HepG2 (cell line): ENCODE results near the gene MT1A. TPM values are rescaled to one million over a fixed set of nuclear protein-coding genes. Genes with fewer than 3 reads are reported as not detected.

ENCODE experiments used
- BORCS8-MEF2B ChIP-seq: sonication (generic); formaldehyde crosslinking; IDR thresholded peaks from 2 replicates; pipeline ENCODE4 v1.8.0; 2022; ENCODE audit warnings: mild to moderate bottlenecking, missing genetic modification reagents
- CAMTA2 ChIP-seq: sonication (generic); formaldehyde crosslinking; IDR thresholded peaks from 2 replicates; pipeline ENCODE4 v1.4.0; 2020; ENCODE audit warnings: mild to moderate bottlenecking, missing genetic modification reagents, borderline replicate concordance
- EEA1 ChIP-seq: sonication (generic); formaldehyde crosslinking; IDR thresholded peaks from 2 replicates; pipeline ENCODE4 v1.5.1; 2020; ENCODE audit warnings: mild to moderate bottlenecking, missing genetic modification reagents, borderline replicate concordance
- IRX3 ChIP-seq: sonication (generic); formaldehyde crosslinking; IDR thresholded peaks from 2 replicates; pipeline ENCODE4 v1.8.1; 2023; ENCODE audit warnings: mild to moderate bottlenecking, low read depth, missing genetic modification reagents, borderline replicate concordance
- JUNB ChIP-seq: sonication (generic); formaldehyde crosslinking; IDR thresholded peaks from 2 replicates; pipeline ENCODE4 v1.8.0; 2022; ENCODE audit warnings: missing genetic modification reagents, mild to moderate bottlenecking, borderline replicate concordance
- NR2F1 ChIP-seq, 2 experiments: fragments of 450-650 bp in 1 of 2; formaldehyde crosslinking in 1 of 2; IDR thresholded peaks; 2 replicates each; pipeline versions ENCODE4 v1.5.0 to v1.6.1; 2016 to 2020; ENCODE audit warnings: mild to moderate bottlenecking in 1 of 2, missing compliant biosample characterization in 1 of 2, missing genetic modification reagents in 1 of 2, moderate library complexity in 1 of 2
- PPARG ChIP-seq: conservative IDR thresholded peaks from 2 replicates; pipeline ENCODE4 v1.6.1; 2016; ENCODE audit warnings: missing biosample characterization, missing genetic modification reagents
- RFX5 ChIP-seq: IDR thresholded peaks from 2 replicates; pipeline ENCODE4 v1.6.1; 2011; ENCODE audit warnings: low read depth, low read length, improper control_type of control experiment
- SALL1 ChIP-seq: sonication (generic); formaldehyde crosslinking; IDR thresholded peaks from 2 replicates; pipeline ENCODE4 v1.8.0; 2022; ENCODE audit warnings: mild to moderate bottlenecking, missing genetic modification reagents
- SMAD1 ChIP-seq: sonication (generic); formaldehyde crosslinking; IDR thresholded peaks from 2 replicates; pipeline ENCODE4 v1.4.0; 2020; ENCODE audit warnings: missing genetic modification reagents, low read depth, mild to moderate bottlenecking, borderline replicate concordance
- TCF12 ChIP-seq, 2 experiments: fragments of 450-650 bp in 1 of 2; sonication (generic) in 1 of 2; formaldehyde crosslinking in 1 of 2; IDR thresholded peaks; 2 replicates each; pipeline versions ENCODE4 v1.6.1 to v1.8.0; 2017 to 2022; ENCODE audit warnings: antibody characterized with exemption in 1 of 2, mild to moderate bottlenecking in 1 of 2, missing genetic modification reagents in 1 of 2, moderate library complexity in 1 of 2
- TEAD3 ChIP-seq: optimal IDR thresholded peaks from 2 replicates; pipeline ENCODE3; 2016; ENCODE audit warnings: borderline replicate concordance
- TGIF2 ChIP-seq: IDR thresholded peaks from 2 replicates; pipeline ENCODE4 v1.6.1; 2016; ENCODE audit warnings: control low read depth, missing compliant biosample characterization
- ZFP36L1 ChIP-seq: sonication (generic); formaldehyde crosslinking; IDR thresholded peaks from 2 replicates; pipeline ENCODE4 v1.8.0; 2022; ENCODE audit warnings: mild to moderate bottlenecking, missing genetic modification reagents, moderate library complexity
- ZFP82 ChIP-seq: sonication (generic); formaldehyde crosslinking; IDR thresholded peaks from 2 replicates; pipeline ENCODE4 v1.5.1; 2020; ENCODE audit warnings: mild to moderate bottlenecking, missing genetic modification reagents, borderline replicate concordance
- ZNF274 ChIP-seq: sonication (generic); formaldehyde crosslinking; IDR thresholded peaks from 2 replicates; pipeline ENCODE4 v1.5.1; 2020; ENCODE audit warnings: mild to moderate bottlenecking, missing genetic modification reagents
- ZNF331 ChIP-seq: sonication (generic); formaldehyde crosslinking; IDR thresholded peaks from 2 replicates; pipeline ENCODE4 v1.4.0; 2020; ENCODE audit warnings: missing genetic modification reagents
- ZNF607 ChIP-seq: sonication (generic); formaldehyde crosslinking; IDR thresholded peaks from 2 replicates; pipeline ENCODE4 v1.5.1; 2020; ENCODE audit warnings: missing genetic modification reagents, mild to moderate bottlenecking, borderline replicate concordance
- ZNF629 ChIP-seq: sonication (generic); formaldehyde crosslinking; conservative IDR thresholded peaks from 2 replicates; pipeline ENCODE4 v1.5.0; 2020; ENCODE audit warnings: missing genetic modification reagents
- ZNF720 ChIP-seq: sonication (generic); formaldehyde crosslinking; IDR thresholded peaks from 2 replicates; pipeline ENCODE4 v1.4.0; 2020; ENCODE audit warnings: missing genetic modification reagents
- polyA plus RNA-seq, 8 experiments: library from polyadenylated mRNA; depleted of rRNA in 3 of 8; stranded (reverse) in 7 of 8; unstranded in 1 of 8; fragments of >200 nt; fragmentation: Illumina TruSeq in 4 of 8; extraction: Trizol in 4 of 8; gene quantifications; 2 replicates each; pipeline versions ENCODE4 v1.2.1 to v1.2.3, GENCODE V29; 2011 to 2016; ENCODE audit warnings: low read depth in 4 of 8, missing spikeins in 1 of 8, mixed read lengths in 1 of 8; ENCODE audit not compliant: insufficient read depth in 1 of 8
- total RNA-seq, 5 experiments: library from RNA; depleted of rRNA; stranded (reverse); fragments of >200 nt; fragmentation: Illumina TruSeq; extraction: Trizol; gene quantifications; 2 replicates each; pipeline ENCODE4 v1.2.3, GENCODE V29; 2016; ENCODE audit warnings: low read depth in 1 of 5
- TF ChIP-seq, protein P1 (sequence below): sonication (generic); formaldehyde crosslinking; IDR thresholded peaks from 2 replicates; pipeline ENCODE4 v1.4.0; 2020; ENCODE audit warnings: missing genetic modification reagents, mild to moderate bottlenecking, borderline replicate concordance
- TF ChIP-seq, protein P2 (sequence below): sonication (generic); formaldehyde crosslinking; IDR thresholded peaks from 2 replicates; pipeline ENCODE4 v1.5.0; 2020; ENCODE audit warnings: missing genetic modification reagents, mild to moderate bottlenecking, borderline replicate concordance
- TF ChIP-seq, protein P3 (sequence below): sonication (generic); formaldehyde crosslinking; IDR thresholded peaks from 2 replicates; pipeline ENCODE4 v1.4.0; 2020; ENCODE audit warnings: missing genetic modification reagents
- TF ChIP-seq, protein P4 (sequence below): sonication (generic); formaldehyde crosslinking; IDR thresholded peaks from 2 replicates; pipeline ENCODE4 v1.4.0; 2020; ENCODE audit warnings: missing genetic modification reagents, borderline replicate concordance

Gene MT1A
- total and polyA plus RNA-seq, 2 of the 13 experiments (the other 11 are each of a cell fraction or from before 2014, with no cell fraction given) = 8.3 to 10.4 TPM

DNA sequence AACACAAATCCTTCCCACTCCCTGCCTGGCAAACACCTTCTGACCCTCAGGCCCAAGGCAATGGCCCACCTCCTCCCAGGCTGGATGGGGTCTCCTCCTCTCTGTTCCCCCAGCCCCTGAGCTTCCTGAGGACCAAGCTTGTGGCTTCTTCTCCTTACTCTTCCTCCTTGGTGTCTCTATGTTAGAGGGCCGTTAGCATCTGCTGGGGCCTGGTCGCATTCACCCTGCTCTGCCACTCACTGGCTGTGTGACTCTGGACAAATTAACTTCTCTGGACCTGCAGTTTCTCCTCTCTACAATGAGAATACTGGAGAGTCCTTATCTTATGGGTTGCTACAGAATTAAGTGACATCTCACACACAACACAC is 30.8 kb upstream of the MT1A start (continued):
- TF ChIP-seq BORCS8-MEF2B (no peak), JUNB (CRISPR knock-in tag) (no peak), TGIF2 (CRISPR knock-in tag) (no peak), RFX5 (no peak), ZNF607 (CRISPR knock-in tag) (no peak), ZFP82 (CRISPR knock-in tag) (peak; percentile 32; the same call in 1 of the 2 replicates), TCF12 (IDR thresholded peaks at IDR 0.05) (no peak), TCF12 (CRISPR knock-in tag; IDR thresholded peaks at IDR 0.05) (no peak), ZNF720 (no peak), IRX3 (CRISPR knock-in tag) (no peak), SMAD1 (CRISPR knock-in tag) (no peak), EEA1 (no peak), PPARG (CRISPR knock-in tag) (no peak), TEAD3 (CRISPR knock-in tag) (no peak), CAMTA2 (CRISPR knock-in tag) (no peak), ZNF629 (CRISPR knock-in tag) (no peak), ZNF274 (CRISPR knock-in tag) (no peak), NR2F1 (CRISPR knock-in tag; IDR thresholded peaks at IDR 0.05) (0 out of 4 replicates have a peak, but pooled peaks of 1 of the 2 experiments have one; percentile 3), SALL1 (CRISPR knock-in tag) (no peak), ZNF331 (no peak), ZFP36L1 (CRISPR knock-in tag) (no peak; the same call in 1 of the 2 replicates)
- TF ChIP-seq, protein P1, sequence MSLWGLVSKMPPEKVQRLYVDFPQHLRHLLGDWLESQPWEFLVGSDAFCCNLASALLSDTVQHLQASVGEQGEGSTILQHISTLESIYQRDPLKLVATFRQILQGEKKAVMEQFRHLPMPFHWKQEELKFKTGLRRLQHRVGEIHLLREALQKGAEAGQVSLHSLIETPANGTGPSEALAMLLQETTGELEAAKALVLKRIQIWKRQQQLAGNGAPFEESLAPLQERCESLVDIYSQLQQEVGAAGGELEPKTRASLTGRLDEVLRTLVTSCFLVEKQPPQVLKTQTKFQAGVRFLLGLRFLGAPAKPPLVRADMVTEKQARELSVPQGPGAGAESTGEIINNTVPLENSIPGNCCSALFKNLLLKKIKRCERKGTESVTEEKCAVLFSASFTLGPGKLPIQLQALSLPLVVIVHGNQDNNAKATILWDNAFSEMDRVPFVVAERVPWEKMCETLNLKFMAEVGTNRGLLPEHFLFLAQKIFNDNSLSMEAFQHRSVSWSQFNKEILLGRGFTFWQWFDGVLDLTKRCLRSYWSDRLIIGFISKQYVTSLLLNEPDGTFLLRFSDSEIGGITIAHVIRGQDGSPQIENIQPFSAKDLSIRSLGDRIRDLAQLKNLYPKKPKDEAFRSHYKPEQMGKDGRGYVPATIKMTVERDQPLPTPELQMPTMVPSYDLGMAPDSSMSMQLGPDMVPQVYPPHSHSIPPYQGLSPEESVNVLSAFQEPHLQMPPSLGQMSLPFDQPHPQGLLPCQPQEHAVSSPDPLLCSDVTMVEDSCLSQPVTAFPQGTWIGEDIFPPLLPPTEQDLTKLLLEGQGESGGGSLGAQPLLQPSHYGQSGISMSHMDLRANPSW = no peak
- TF ChIP-seq, protein P2, sequence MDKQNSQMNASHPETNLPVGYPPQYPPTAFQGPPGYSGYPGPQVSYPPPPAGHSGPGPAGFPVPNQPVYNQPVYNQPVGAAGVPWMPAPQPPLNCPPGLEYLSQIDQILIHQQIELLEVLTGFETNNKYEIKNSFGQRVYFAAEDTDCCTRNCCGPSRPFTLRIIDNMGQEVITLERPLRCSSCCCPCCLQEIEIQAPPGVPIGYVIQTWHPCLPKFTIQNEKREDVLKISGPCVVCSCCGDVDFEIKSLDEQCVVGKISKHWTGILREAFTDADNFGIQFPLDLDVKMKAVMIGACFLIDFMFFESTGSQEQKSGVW (CRISPR knock-in tag) = no peak
- TF ChIP-seq, protein P3, sequence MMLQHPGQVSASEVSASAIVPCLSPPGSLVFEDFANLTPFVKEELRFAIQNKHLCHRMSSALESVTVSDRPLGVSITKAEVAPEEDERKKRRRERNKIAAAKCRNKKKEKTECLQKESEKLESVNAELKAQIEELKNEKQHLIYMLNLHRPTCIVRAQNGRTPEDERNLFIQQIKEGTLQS (CRISPR knock-in tag) = no peak
- TF ChIP-seq, protein P4, sequence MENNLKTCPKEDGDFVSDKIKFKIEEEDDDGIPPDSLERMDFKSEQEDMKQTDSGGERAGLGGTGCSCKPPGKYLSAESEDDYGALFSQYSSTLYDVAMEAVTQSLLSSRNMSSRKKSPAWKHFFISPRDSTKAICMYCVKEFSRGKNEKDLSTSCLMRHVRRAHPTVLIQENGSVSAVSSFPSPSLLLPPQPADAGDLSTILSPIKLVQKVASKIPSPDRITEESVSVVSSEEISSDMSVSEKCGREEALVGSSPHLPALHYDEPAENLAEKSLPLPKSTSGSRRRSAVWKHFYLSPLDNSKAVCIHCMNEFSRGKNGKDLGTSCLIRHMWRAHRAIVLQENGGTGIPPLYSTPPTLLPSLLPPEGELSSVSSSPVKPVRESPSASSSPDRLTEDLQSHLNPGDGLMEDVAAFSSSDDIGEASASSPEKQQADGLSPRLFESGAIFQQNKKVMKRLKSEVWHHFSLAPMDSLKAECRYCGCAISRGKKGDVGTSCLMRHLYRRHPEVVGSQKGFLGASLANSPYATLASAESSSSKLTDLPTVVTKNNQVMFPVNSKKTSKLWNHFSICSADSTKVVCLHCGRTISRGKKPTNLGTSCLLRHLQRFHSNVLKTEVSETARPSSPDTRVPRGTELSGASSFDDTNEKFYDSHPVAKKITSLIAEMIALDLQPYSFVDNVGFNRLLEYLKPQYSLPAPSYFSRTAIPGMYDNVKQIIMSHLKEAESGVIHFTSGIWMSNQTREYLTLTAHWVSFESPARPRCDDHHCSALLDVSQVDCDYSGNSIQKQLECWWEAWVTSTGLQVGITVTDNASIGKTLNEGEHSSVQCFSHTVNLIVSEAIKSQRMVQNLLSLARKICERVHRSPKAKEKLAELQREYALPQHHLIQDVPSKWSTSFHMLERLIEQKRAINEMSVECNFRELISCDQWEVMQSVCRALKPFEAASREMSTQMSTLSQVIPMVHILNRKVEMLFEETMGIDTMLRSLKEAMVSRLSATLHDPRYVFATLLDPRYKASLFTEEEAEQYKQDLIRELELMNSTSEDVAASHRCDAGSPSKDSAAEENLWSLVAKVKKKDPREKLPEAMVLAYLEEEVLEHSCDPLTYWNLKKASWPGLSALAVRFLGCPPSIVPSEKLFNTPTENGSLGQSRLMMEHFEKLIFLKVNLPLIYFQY (CRISPR knock-in tag) = no peak
